ENCODE results near the gene NPL. TPM values are rescaled to one million over a fixed set of nuclear protein-coding genes. Genes with fewer than 3 reads are reported as not detected.
A peak's percentile ranks its signal among the peaks of the same experiment; 100 is the strongest.

The NPL gene
- total RNA-seq, 2 experiments from 2014 or later = 2.7 to 3.1 TPM

DNA sequence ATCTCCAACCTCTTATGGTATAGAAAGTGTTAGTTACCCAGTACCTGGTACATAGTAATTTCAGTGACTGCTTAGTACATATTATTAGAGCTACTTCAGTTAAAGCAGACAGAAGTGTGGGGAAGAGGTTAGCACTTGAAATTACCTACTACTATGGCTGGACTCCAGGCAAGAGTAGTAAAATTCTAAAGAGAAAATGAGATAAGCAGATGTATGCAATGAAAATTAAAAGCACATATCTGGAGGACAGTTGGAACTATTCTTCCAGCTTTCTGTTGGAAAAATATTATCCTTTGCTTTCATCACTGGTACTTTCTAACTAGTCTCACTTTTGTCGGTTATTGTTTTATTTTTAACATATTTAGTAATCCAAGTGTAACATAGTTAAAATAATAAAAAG is 73.3 kb downstream of the NPL start:
- CTCF ChIA-PET = no interaction called here
- H3K4me1 Mint-ChIP-seq = peaks cover 7% of the 10 kb centered on the region

DNA sequence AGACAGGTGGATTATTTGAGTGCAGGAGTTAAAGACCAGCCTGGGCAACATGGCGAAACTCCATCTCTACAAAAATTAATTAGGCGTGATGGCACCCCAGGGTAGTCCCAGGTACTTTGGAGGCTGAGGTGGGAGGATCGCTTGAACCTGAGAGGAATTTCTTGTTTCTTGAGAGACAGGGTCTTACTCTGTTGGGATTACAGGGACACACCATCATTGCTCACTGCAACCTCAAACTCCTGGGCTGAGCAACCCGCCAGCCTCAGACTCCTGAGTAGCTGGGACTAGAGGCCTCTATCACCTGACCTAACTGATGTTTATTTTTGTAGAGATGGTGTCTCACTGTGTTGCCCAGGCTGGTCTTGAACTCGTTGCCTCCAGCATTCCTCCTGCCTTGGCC is 74.4 kb downstream of the NPL start:
- peaks cover 7% of the 10 kb centered on the region for H3K4me1 Mint-ChIP-seq
- H3K9me3 Mint-ChIP-seq = no peaks in the 10 kb centered on the region
- no peak overlapping the region for H3K27ac Mint-ChIP-seq
- H3K4me3 Mint-ChIP-seq = no peak overlapping the region
- peaks cover 76% of the 10 kb centered on the region for H3K36me3 Mint-ChIP-seq (ENCODE audit: low read depth)
- ChIA-PET CTCF (interaction anchor here (0.6 kb wide), 1 partner anchor 26 kb away, joined by 3 read pairs; no protein-coding TSS in a partner anchor), POLR2A (no interaction called here)
- no peaks in the 10 kb centered on the region for H3K27me3 Mint-ChIP-seq
- no peak for DNase-seq

More for the DNA sequence above, 73.3 kb downstream of the NPL start:
- no peak for DNase-seq
- POLR2A ChIA-PET = no interaction called here
- peaks cover 80% of the 10 kb centered on the region for H3K36me3 Mint-ChIP-seq (ENCODE audit: low read depth)
- H3K4me3 Mint-ChIP-seq = no peak overlapping the region
- no peaks in the 10 kb centered on the region for H3K27me3 Mint-ChIP-seq
- no peak overlapping the region for H3K27ac Mint-ChIP-seq
- H3K9me3 Mint-ChIP-seq = no peaks in the 10 kb centered on the region

DNA sequence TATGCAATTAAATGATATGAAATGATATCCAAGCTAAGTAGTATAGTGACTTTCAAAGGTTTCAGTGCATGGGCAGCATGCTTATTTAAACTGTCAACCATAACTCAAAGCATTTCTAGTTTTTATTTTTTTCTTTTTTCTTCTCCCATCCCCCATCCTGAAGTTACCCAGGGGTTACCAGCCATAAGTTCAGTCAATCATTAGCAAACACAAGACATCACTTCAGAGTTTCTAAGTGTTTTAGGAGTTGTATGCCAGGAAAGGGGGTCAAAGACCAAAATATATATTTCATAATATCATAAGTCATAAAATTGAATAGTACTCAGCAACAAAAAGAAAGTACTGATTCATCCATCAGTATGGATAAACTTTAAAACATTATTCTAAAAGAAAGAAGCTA is 78.3 kb downstream of the NPL start:
- POLR2A ChIA-PET = no interaction called here
- Mint-ChIP-seq H3K27ac (no peak overlapping the region), H3K4me3 (no peak overlapping the region), H3K9me3 (no peaks in the 10 kb centered on the region), H3K36me3 (ENCODE audit: low read depth) (peaks cover 75% of the 10 kb centered on the region), H3K27me3 (no peaks in the 10 kb centered on the region), H3K4me1 (peaks cover 2% of the 10 kb centered on the region)
- CTCF ChIA-PET = interaction anchor here (2.0 kb wide), 1 partner anchor 9 kb away, joined by 4 read pairs; no protein-coding TSS in a partner anchor
- DNase-seq = no peak

DNA sequence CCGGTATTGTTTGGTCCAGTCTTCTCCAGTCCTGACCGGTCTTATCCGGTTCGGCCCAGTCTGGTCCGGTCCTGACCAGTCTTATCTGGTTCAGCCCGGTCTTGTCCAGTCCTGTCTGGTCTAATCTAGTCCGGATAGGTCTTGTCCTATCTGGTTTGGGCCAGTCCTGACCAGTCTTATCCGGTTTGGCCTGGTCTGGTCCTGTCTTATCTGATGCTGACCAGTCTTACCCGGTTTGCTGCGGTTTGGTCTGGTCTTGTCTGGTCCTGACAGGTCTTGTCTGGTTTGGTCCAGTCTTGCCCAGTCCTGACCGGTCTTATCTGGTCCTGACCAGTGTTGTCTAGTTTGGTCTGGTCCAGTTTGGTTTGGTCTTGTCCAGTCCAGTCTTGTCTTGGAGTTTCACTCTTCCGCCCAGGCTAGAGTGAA is 79.7 kb downstream of the NPL start:
- no peaks in the 10 kb centered on the region for H3K9me3 Mint-ChIP-seq
- peaks cover 2% of the 10 kb centered on the region for H3K4me1 Mint-ChIP-seq
- POLR2A ChIA-PET = no interaction called here
- no peak for DNase-seq
- no peaks in the 10 kb centered on the region for H3K27me3 Mint-ChIP-seq
- peak overlapping the region; percentile 31 for H3K27ac Mint-ChIP-seq
- no peak overlapping the region for H3K4me3 Mint-ChIP-seq
- H3K36me3 Mint-ChIP-seq (ENCODE audit: low read depth) = peaks cover 87% of the 10 kb centered on the region
- CTCF ChIA-PET = interaction anchor here (2.0 kb wide), 1 partner anchor 11 kb away, joined by 4 read pairs; no protein-coding TSS in a partner anchor

DNA sequence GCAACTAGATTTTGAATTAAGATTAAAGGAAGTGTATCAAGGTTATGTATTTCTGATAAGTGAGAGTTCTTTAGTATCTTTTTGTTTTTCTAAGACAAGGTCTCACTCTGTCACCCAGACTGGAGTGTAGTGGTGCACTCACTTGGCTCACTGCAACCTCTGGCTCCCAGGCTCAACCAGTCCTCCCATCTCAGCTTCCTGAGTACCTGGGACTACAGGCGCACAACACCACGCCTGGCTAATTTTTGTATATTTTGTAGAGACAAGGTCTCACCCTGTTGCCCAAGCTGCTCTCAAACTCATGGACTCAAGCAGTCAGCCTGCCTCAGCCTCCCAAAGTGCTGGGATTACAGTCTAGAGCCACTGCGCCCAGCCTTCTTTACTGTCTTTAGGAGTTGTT is 83.3 kb downstream of the NPL start:
- ChIA-PET POLR2A (no interaction called here), CTCF (interaction anchor here (0.8 kb wide), 1 partner anchor 9 kb away, joined by 3 read pairs; no protein-coding TSS in a partner anchor)
- DNase-seq = no peak
- Mint-ChIP-seq H3K36me3 (ENCODE audit: low read depth) (peaks cover 86% of the 10 kb centered on the region), H3K9me3 (no peaks in the 10 kb centered on the region), H3K4me3 (no peak overlapping the region), H3K27me3 (no peaks in the 10 kb centered on the region), H3K4me1 (peaks cover 5% of the 10 kb centered on the region), H3K27ac (no peak overlapping the region)

DNA sequence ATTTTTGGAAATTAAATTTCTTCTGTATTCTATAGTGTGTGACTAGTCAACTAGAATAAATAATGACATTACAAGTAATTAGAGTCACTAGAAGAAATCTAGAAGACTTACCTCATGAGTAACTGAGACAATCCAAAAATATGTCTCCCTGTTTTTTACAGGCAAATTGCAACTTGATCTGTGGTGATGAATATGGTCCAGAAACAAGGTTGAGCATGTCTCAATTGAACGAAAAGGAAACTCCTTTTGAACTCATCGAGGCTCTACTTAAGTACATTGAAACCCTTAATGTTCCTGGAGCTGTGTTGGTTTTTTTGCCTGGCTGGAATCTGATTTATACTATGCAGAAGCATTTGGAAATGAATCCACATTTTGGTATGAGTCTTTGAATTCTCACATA is 86.3 kb downstream of the NPL start:
- POLR2A ChIA-PET = no interaction called here
- CTCF ChIA-PET = no interaction called here

DNA sequence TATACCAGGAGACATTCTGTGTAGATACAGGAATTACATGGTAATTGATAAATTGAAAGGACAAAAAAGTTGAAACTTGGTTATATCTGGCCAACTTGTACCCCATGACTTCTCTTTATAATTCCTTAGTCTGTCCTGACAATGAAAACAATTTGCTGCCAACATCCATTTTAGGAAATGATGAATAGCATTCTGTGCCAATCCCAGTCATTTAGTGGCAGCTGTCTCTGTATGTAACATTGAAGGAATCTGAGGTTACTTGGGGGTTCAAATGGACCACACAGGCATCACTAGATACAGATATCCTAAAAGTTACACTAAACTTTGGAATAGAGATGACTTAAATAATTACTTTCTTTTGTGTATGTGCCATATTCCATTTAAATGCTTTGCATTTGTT is 87.8 kb downstream of the NPL start:
- ChIA-PET CTCF (no interaction called here), POLR2A (no interaction called here)
- H3K4me3 Mint-ChIP-seq = no peak overlapping the region
- H3K4me1 Mint-ChIP-seq = peaks cover 5% of the 10 kb centered on the region
- H3K9me3 Mint-ChIP-seq = no peaks in the 10 kb centered on the region
- no peaks in the 10 kb centered on the region for H3K27me3 Mint-ChIP-seq
- H3K27ac Mint-ChIP-seq = no peak overlapping the region
- peaks cover 94% of the 10 kb centered on the region for H3K36me3 Mint-ChIP-seq (ENCODE audit: low read depth)
- no peak for DNase-seq

More for the DNA sequence above, 86.3 kb downstream of the NPL start:
- no peak overlapping the region for H3K27ac Mint-ChIP-seq
- H3K4me1 Mint-ChIP-seq = peaks cover 5% of the 10 kb centered on the region
- peaks cover 92% of the 10 kb centered on the region for H3K36me3 Mint-ChIP-seq (ENCODE audit: low read depth)
- no peak for DNase-seq
- H3K4me3 Mint-ChIP-seq = no peak overlapping the region
- H3K9me3 Mint-ChIP-seq = no peaks in the 10 kb centered on the region
- H3K27me3 Mint-ChIP-seq = no peaks in the 10 kb centered on the region

DNA sequence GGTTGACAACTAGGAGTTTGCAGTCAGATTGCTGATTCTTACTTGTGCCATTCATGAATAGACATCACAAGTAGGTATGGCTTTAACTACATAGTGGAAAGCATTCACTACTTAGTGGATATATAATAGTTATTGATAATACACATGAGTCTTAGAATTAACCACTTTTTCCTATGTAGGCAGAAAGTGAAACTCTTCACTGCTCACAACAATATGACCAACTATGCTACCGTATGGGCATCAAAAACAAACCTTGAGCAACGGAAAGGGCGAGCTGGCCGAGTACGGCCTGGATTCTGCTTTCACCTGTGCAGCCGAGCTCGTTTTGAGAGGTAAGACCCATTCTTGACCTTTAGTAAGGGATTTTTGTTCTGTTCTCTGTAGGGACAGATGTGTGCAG is 88.3 kb downstream of the NPL start:
- H3K27ac Mint-ChIP-seq = no peak overlapping the region
- ChIA-PET POLR2A (no interaction called here), CTCF (no interaction called here)
- H3K27me3 Mint-ChIP-seq = no peaks in the 10 kb centered on the region
- H3K4me1 Mint-ChIP-seq = peaks cover 5% of the 10 kb centered on the region
- H3K9me3 Mint-ChIP-seq = no peaks in the 10 kb centered on the region
- H3K4me3 Mint-ChIP-seq = no peak overlapping the region
- DNase-seq = no peak
- peaks cover 95% of the 10 kb centered on the region for H3K36me3 Mint-ChIP-seq (ENCODE audit: low read depth)

Other genes starting within 250 kb of the NPL start
- 1 to 10 TPM; 6.7 to 7.3 TPM for gene RNASEL, start 200.5 kb upstream of the NPL start, total RNA-seq
- gene RGS16, start 185.4 kb upstream of the NPL start, total RNA-seq = 1 to 10 TPM; 1.9 to 2.0 TPM
- not detected for gene RGS8, start 105.2 kb upstream of the NPL start, total RNA-seq
- gene DHX9, start 49.6 kb downstream of the NPL start, total RNA-seq = 100 to 1,000 TPM; 206 to 225 TPM
- not detected for gene SHCBP1L, start 163.4 kb downstream of the NPL start, total RNA-seq
- gene LAMC1, start 233.6 kb downstream of the NPL start, total RNA-seq = not detected

Measured in activated CD4-positive, alpha-beta T cell treated with anti-CD3 and anti-CD28 coated beads, Interleukin-2, amount 10 ng/mL, durations not matched to agents 7 days and 5 days (primary cell).